Panc1 (cell line): ENCODE measurements around the gene WDR35.

ENCODE experiments used
- CTCF ChIP-seq: fragments of 450-650 bp; IDR thresholded peaks from 2 replicates; pipeline ENCODE4 v1.5.1; 2017; ENCODE audit warnings: mild to moderate bottlenecking
- POLR2AphosphoS5 ChIP-seq: IDR thresholded peaks from 2 replicates; pipeline ENCODE4 v1.6.1; 2012; ENCODE audit warnings: mild to moderate bottlenecking, low read depth, low read length, moderate library complexity
- TCF7L2 ChIP-seq: IDR thresholded peaks from 2 replicates; pipeline ENCODE4 v1.6.1; 2011; ENCODE audit warnings: mild to moderate bottlenecking, low read depth, low read length, inconsistent platforms

GRCh38 chr2:19963386-19963785, 26.5 kb downstream of the WDR35 start:
- TF ChIP-seq CTCF (no peak), POLR2AphosphoS5 (no peak), TCF7L2 (no peak)
